MM.1S (cell line): ENCODE data around the gene HDGFL3.

Experiments used
- EZH2 ChIP-seq: fragments of 300-600 bp; sonication (generic); optimal IDR thresholded peaks from 2 replicates; pipeline ENCODE3; 2017; ENCODE audit warnings: low read depth, mild to moderate bottlenecking, antibody characterized with exemption, low read length, mixed read lengths
- EZH2phosphoT487 ChIP-seq: fragments of 300-600 bp; sonication (generic); IDR thresholded peaks from 2 replicates; pipeline ENCODE4 v1.6.1; 2018; ENCODE audit warnings: antibody characterized with exemption, low read length
- TF ChIP-seq, protein P1 (sequence below): fragments of 300-600 bp; sonication (generic); IDR thresholded peaks from 2 replicates; pipeline ENCODE4 v1.5.1; 2016; ENCODE audit warnings: antibody characterized with exemption, low read length, mixed read lengths

DNA sequence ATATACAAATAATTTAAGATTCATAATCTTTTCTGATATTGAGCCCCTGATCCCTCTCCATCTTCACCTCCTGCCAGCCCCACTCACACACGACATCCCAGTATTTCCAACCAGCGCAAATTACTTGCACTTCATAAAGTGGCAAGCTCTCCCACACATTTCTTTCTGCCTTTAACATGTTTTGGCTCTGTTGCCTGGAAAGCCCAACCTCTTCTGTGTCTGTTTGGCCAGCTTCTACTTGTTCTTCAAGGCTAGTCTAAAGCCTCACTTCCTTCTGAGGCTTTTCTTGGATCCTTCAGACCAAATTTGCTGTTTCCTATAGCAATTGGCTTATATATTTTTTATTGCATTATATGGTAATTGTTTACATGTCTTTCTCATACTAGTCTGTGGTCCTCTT is 105.3 kb downstream of the HDGFL3 start:
- TF ChIP-seq, protein P1, sequence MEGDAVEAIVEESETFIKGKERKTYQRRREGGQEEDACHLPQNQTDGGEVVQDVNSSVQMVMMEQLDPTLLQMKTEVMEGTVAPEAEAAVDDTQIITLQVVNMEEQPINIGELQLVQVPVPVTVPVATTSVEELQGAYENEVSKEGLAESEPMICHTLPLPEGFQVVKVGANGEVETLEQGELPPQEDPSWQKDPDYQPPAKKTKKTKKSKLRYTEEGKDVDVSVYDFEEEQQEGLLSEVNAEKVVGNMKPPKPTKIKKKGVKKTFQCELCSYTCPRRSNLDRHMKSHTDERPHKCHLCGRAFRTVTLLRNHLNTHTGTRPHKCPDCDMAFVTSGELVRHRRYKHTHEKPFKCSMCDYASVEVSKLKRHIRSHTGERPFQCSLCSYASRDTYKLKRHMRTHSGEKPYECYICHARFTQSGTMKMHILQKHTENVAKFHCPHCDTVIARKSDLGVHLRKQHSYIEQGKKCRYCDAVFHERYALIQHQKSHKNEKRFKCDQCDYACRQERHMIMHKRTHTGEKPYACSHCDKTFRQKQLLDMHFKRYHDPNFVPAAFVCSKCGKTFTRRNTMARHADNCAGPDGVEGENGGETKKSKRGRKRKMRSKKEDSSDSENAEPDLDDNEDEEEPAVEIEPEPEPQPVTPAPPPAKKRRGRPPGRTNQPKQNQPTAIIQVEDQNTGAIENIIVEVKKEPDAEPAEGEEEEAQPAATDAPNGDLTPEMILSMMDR = no peak
- TF ChIP-seq EZH2phosphoT487 (no peak), EZH2 (no peak)
